H1 (cell line): ENCODE results near the gene DENND5B. TPM values are rescaled to one million over a fixed set of nuclear protein-coding genes. Genes with fewer than 3 reads are reported as not detected.

Experiments
- CTCF ChIA-PET: fragments of 300-600 bp; sonication (Branson Sonifier 250); formaldehyde crosslinking; loops from one replicate; lab custom pipeline; 2021; ENCODE audit not compliant: partially characterized antibody; lab: Charles Lee
- POLR2A ChIA-PET: fragments of 300-600 bp; sonication (Branson Sonifier 250); formaldehyde crosslinking; loops from one replicate; lab custom pipeline; 2021; ENCODE audit warnings: inconsistent platforms; ENCODE audit not compliant: partially characterized antibody; lab: Charles Lee
- DNase-seq, 2 experiments: peaks; one replicate each; pipeline versions ENCODE4 v3.0.0 to v3.0.0-alpha.2; 2010 to 2022; ENCODE audit warnings: low spot score in 2 of 2, low read depth in 1 of 2, mixed read lengths in 1 of 2
- FAIRE-seq: peaks from 2 replicates; lab custom pipeline; 2011; peaks lifted over from hg19 to GRCh38; lab: Jason Lieb, UNC
- H2AFZ ChIP-seq: 2 replicates; pipeline ENCODE4 v1.8.1; 2012; ENCODE audit warnings: low read length, inconsistent platforms
- H2AK5ac ChIP-seq: 2 replicates; pipeline ENCODE4 v1.6.1; 2013; ENCODE audit warnings: low read depth, low read length
- H2BK120ac ChIP-seq: replicated peaks from 2 replicates; pipeline ENCODE3; 2013; ENCODE audit warnings: low read depth, low read length, inconsistent platforms
- H2BK12ac ChIP-seq: 2 replicates; pipeline ENCODE4 v1.6.1; 2013; ENCODE audit warnings: low read depth, low read length
- H2BK15ac ChIP-seq: 2 replicates; pipeline ENCODE4 v1.6.1; 2013; ENCODE audit warnings: low read length
- H2BK20ac ChIP-seq: 2 replicates; pipeline ENCODE4 v1.6.1; 2013; ENCODE audit warnings: low read length
- H2BK5ac ChIP-seq: 2 replicates; pipeline ENCODE4 v1.6.1; 2013; ENCODE audit warnings: low read depth, low read length
- H3K14ac ChIP-seq: 2 replicates; pipeline ENCODE4 v1.6.1; 2013; ENCODE audit warnings: inconsistent platforms; ENCODE audit not compliant: insufficient read length
- H3K18ac ChIP-seq: 2 replicates; pipeline ENCODE4 v1.6.1; 2013; ENCODE audit warnings: low read length; ENCODE audit errors: extremely low read depth
- H3K23ac ChIP-seq: 2 replicates; pipeline ENCODE4 v1.6.1; 2013; ENCODE audit warnings: inconsistent platforms; ENCODE audit not compliant: insufficient read length
- H3K23me2 ChIP-seq: 2 replicates; pipeline ENCODE4 v1.6.1; 2013; ENCODE audit warnings: low read depth, low read length
- H3K27ac ChIP-seq: 2 replicates; pipeline ENCODE4 v1.6.1; 2011; ENCODE audit warnings: low read depth, low read length, inconsistent platforms
- H3K27me3 ChIP-seq, 4 experiments: replicated peaks in 1 of 4; 1 replicate in 1 of 4; 2 replicates in 3 of 4; pipeline versions ENCODE4 v1.6.1 to v1.8.1; 2011 to 2013; ENCODE audit warnings: low read length in 3 of 4, mild to moderate bottlenecking in 3 of 4, inconsistent platforms in 2 of 4, mixed read lengths in 2 of 4, moderate library complexity in 1 of 4; ENCODE audit not compliant: control insufficient read depth in 3 of 4, insufficient read depth in 3 of 4; ENCODE audit errors: extremely low read depth in 1 of 4
- H3K36me3 ChIP-seq, 4 experiments: 2 replicates each; pipeline versions ENCODE4 v1.6.1 to v1.8.1; 2011 to 2013; ENCODE audit warnings: mild to moderate bottlenecking in 4 of 4, low read length in 3 of 4, moderate library complexity in 2 of 4, control low read depth in 1 of 4, inconsistent platforms in 1 of 4; ENCODE audit not compliant: insufficient read depth in 4 of 4, control insufficient read depth in 2 of 4
- H3K4ac ChIP-seq: replicated peaks from 2 replicates; pipeline ENCODE3; 2013; ENCODE audit warnings: low read length, low read depth, mixed read lengths, inconsistent platforms; ENCODE audit not compliant: insufficient read length
- H3K4me1 ChIP-seq, 4 experiments: replicated peaks in 1 of 4; 1 replicate in 1 of 4; 2 replicates in 3 of 4; pipeline versions ENCODE4 v1.6.1 to v1.8.1; 2011 to 2013; ENCODE audit warnings: low read length in 3 of 4, inconsistent platforms in 2 of 4, mixed read lengths in 1 of 4; ENCODE audit not compliant: insufficient read depth in 4 of 4, control insufficient read depth in 3 of 4
- H3K4me2 ChIP-seq, 2 experiments: 2 replicates each; pipeline versions ENCODE4 v1.6.1 to v1.8.1; 2011 to 2013; ENCODE audit warnings: low read depth in 2 of 2, low read length in 2 of 2, control low read depth in 1 of 2, inconsistent platforms in 1 of 2, mild to moderate bottlenecking in 1 of 2; ENCODE audit not compliant: insufficient read depth in 1 of 2
- H3K4me3 ChIP-seq, 4 experiments: fragments of 200-600, 300-600 bp in 1 of 4; sonication (generic), shearing (Covaris generic), sonication (Bioruptor Twin) in 1 of 4; 2 replicates each; pipeline versions ENCODE4 v1.5.1 to v1.8.1; 2011 to 2016; ENCODE audit warnings: low read length in 4 of 4, low read depth in 3 of 4, control low read depth in 2 of 4, inconsistent platforms in 2 of 4, mild to moderate bottlenecking in 2 of 4, mixed read lengths in 1 of 4, moderate library complexity in 1 of 4; ENCODE audit not compliant: insufficient read depth in 2 of 4; ENCODE audit errors: extremely low read depth in 1 of 4
- H3K56ac ChIP-seq: replicated peaks from 2 replicates; pipeline ENCODE3; 2013; ENCODE audit warnings: low read depth, mild to moderate bottlenecking, mixed read lengths, low read length, inconsistent platforms; ENCODE audit not compliant: insufficient read length
- H3K79me1 ChIP-seq: 2 replicates; pipeline ENCODE4 v1.6.1; 2013; ENCODE audit warnings: low read depth, low read length, control low read depth
- H3K79me2 ChIP-seq, 2 experiments: 2 replicates each; pipeline versions ENCODE4 v1.6.1 to v1.8.1; 2012 to 2013; ENCODE audit warnings: low read length in 2 of 2, mild to moderate bottlenecking in 2 of 2, inconsistent platforms in 1 of 2; ENCODE audit not compliant: insufficient read depth in 2 of 2, control insufficient read depth in 1 of 2
- H3K9ac ChIP-seq, 4 experiments: replicated peaks in 1 of 4; 1 replicate in 1 of 4; 2 replicates in 3 of 4; pipeline versions ENCODE4 v1.6.1 to v1.8.1; 2011 to 2013; ENCODE audit warnings: low read depth in 3 of 4, low read length in 3 of 4, control low read depth in 2 of 4, mild to moderate bottlenecking in 2 of 4, moderate library complexity in 2 of 4, inconsistent platforms in 1 of 4; ENCODE audit errors: extremely low read depth in 1 of 4
- H3K9me3 ChIP-seq, 2 experiments: 2 replicates each; pipeline versions ENCODE4 v1.6.1 to v1.8.1; 2012 to 2013; ENCODE audit warnings: mild to moderate bottlenecking in 2 of 2, moderate library complexity in 2 of 2, control low read depth in 1 of 2, inconsistent platforms in 1 of 2, low read depth in 1 of 2, low read length in 1 of 2, mixed read lengths in 1 of 2; ENCODE audit not compliant: insufficient read depth in 2 of 2
- H4K20me1 ChIP-seq, 2 experiments: replicated peaks in 1 of 2; 2 replicates each; pipeline versions ENCODE3 to v1.8.1; 2011 to 2013; ENCODE audit warnings: inconsistent platforms in 2 of 2, low read length in 2 of 2, mild to moderate bottlenecking in 1 of 2; ENCODE audit not compliant: insufficient read depth in 2 of 2, control insufficient read depth in 1 of 2
- H4K5ac ChIP-seq: 2 replicates; pipeline ENCODE4 v1.6.1; 2013; ENCODE audit warnings: low read length, low read depth, mixed read lengths, inconsistent platforms; ENCODE audit not compliant: insufficient read length
- H4K8ac ChIP-seq: 2 replicates; pipeline ENCODE4 v1.8.0; 2013; ENCODE audit warnings: mild to moderate bottlenecking, moderate library complexity, low read length, inconsistent platforms; ENCODE audit not compliant: insufficient read depth; ENCODE audit errors: extremely low read depth
- H4K91ac ChIP-seq: replicated peaks from 2 replicates; pipeline ENCODE3; 2013; ENCODE audit warnings: low read length, mixed read lengths, inconsistent platforms; ENCODE audit not compliant: insufficient read length
- CEBPB ChIP-seq: IDR thresholded peaks from 2 replicates; pipeline ENCODE4 v1.6.1; 2012; ENCODE audit warnings: low read depth, low read length
- E2F6 ChIP-seq: IDR thresholded peaks from 2 replicates; pipeline ENCODE4 v1.6.1; 2012; ENCODE audit warnings: inconsistent platforms
- GTF2F1 ChIP-seq: IDR thresholded peaks from 2 replicates; pipeline ENCODE4 v1.6.1; 2012; ENCODE audit warnings: low read depth, low read length, improper control_type of control experiment, borderline replicate concordance
- JUND ChIP-seq: IDR thresholded peaks from 2 replicates; pipeline ENCODE4 v1.6.1; 2011; ENCODE audit warnings: mild to moderate bottlenecking, improper control_type of control experiment, low read length
- RAD21 ChIP-seq, 2 experiments: IDR thresholded peaks in 1 of 2; conservative IDR thresholded peaks in 1 of 2; 2 replicates each; pipeline ENCODE4 v1.6.1; 2011; ENCODE audit warnings: low read depth in 2 of 2, low read length in 2 of 2, improper control_type of control experiment in 1 of 2, inconsistent platforms in 1 of 2, mild to moderate bottlenecking in 1 of 2, moderate library complexity in 1 of 2
- RBBP5 ChIP-seq: IDR thresholded peaks from 2 replicates; pipeline ENCODE4 v1.7.1; 2012; ENCODE audit warnings: low read depth, mild to moderate bottlenecking, inconsistent platforms, low read length, moderate library complexity, borderline replicate concordance
- RFX5 ChIP-seq: IDR thresholded peaks from 2 replicates; pipeline ENCODE4 v1.6.1; 2011; ENCODE audit warnings: low read depth, low read length, improper control_type of control experiment, borderline replicate concordance
- RNF2 ChIP-seq: fragments of 200-900, 300-1000 bp; sonication (generic); IDR thresholded peaks from 2 replicates; pipeline ENCODE4 v1.7.1; 2016; ENCODE audit warnings: borderline replicate concordance, low read depth, mild to moderate bottlenecking, antibody characterized with exemption, low read length; ENCODE audit not compliant: poor library complexity, severe bottlenecking; ENCODE audit errors: missing control alignments
- RXRA ChIP-seq: IDR thresholded peaks from 2 replicates; pipeline ENCODE4 v1.6.1; 2011; ENCODE audit warnings: low read depth, mild to moderate bottlenecking, low read length, moderate library complexity; ENCODE audit not compliant: insufficient read depth
- SAP30 ChIP-seq: fragments of 300-600 bp; sonication (generic); IDR thresholded peaks from 2 replicates; pipeline ENCODE4 v1.7.1; 2012; ENCODE audit warnings: low read length, moderate library complexity, mild to moderate bottlenecking, inconsistent platforms; ENCODE audit not compliant: insufficient read depth, insufficient replicate concordance
- SIX5 ChIP-seq: IDR thresholded peaks from 2 replicates; pipeline ENCODE4 v1.6.1; 2011; ENCODE audit warnings: mild to moderate bottlenecking, low read depth, low read length
- TBP ChIP-seq: IDR thresholded peaks from 2 replicates; pipeline ENCODE4 v1.6.1; 2011; ENCODE audit warnings: low read depth, low read length, improper control_type of control experiment
- TCF12 ChIP-seq: IDR thresholded peaks from 2 replicates; pipeline ENCODE4 v1.6.1; 2011; ENCODE audit warnings: low read depth, mild to moderate bottlenecking, low read length
- WGBS, 2 experiments: shearing (Covaris generic) in 1 of 2; methylation state at CpG; one replicate each; pipeline versions ENCODE4 v1.1.6 to v1.1.7; 2013 to 2015; ENCODE audit warnings: low lambda C conversion rate in 2 of 2, mixed read lengths in 2 of 2, inconsistent platforms in 1 of 2, low coverage in 1 of 2, missing lambda C conversion rate in 1 of 2; ENCODE audit not compliant: insufficient replicate concordance in 2 of 2, insufficient coverage in 1 of 2, insufficient read length in 1 of 2; ENCODE audit errors: extremely low coverage in 1 of 2, missing lambda C conversion rate in 1 of 2; 5-methylcytosine and 5-hydroxymethylcytosine counted together
- polyA plus RNA-seq, 7 experiments: library from polyadenylated mRNA; depleted of rRNA in 3 of 7; stranded (reverse) in 5 of 7; unstranded in 2 of 7; fragments of >200 nt in 5 of 7; fragments of 200-250 nt in 2 of 7; gene quantifications; 1 replicate in 5 of 7; 2 replicates in 1 of 7; 4 replicates in 1 of 7; pipeline versions ENCODE4 v1.2.1 to v1.2.3, GENCODE V29; 2011 to 2013; ENCODE audit warnings: missing spikeins in 2 of 7, mixed read lengths in 2 of 7
- total RNA-seq: library from RNA; stranded (reverse); fragmentation: NEBNext Ultra II Directional; extraction: Animal tissue kit (Norgen Biotek cat#: 25700); gene quantifications from 2 replicates; pipeline ENCODE4 v1.2.1, GENCODE V29; 2021

Gene DENND5B
- total and polyA plus RNA-seq, 2 of the 8 experiments (the other 6 are each of a cell fraction or from before 2014, with no cell fraction given) = 13.4 to 20.2 TPM

GRCh38 chr12:31440134-31440533 lies 150.8 kb downstream of the DENND5B start:
- Histone ChIP-seq H2AK5ac (no peak overlapping the region), H3K14ac (no peak overlapping the region), H2AFZ (no peak overlapping the region), H3K9ac (no peak overlapping the region), H3K79me2 (no peaks in the 10 kb centered on the region), H3K23me2 (no peaks in the 10 kb centered on the region; the same call in 1 of the 2 replicates), H3K56ac (no peak overlapping the region), H4K20me1 (no peaks in the 10 kb centered on the region), H3K23ac (no peak overlapping the region), H2BK20ac (no peak overlapping the region), H3K27me3 (no peaks in the 10 kb centered on the region), H2BK15ac (no peak overlapping the region), H2BK120ac (no peak overlapping the region), H3K18ac (no peak overlapping the region), H3K36me3 (no peaks in the 10 kb centered on the region), H4K91ac (no peak overlapping the region), H3K4me2 (no peak overlapping the region), H3K4me3 (no peak overlapping the region), H3K4me1 (no peaks in the 10 kb centered on the region), H4K8ac (no peak overlapping the region), H3K9me3 (no peaks in the 10 kb centered on the region), H3K79me1 (no peaks in the 10 kb centered on the region), H3K27ac (no peak overlapping the region), H2BK5ac (no peak overlapping the region), H4K5ac (no peak overlapping the region), H2BK12ac (no peak overlapping the region), H3K4ac (no peak overlapping the region)
- no peak for TF ChIP-seq RXRA
- TF ChIP-seq RBBP5 = no peak
- TF ChIP-seq SAP30 = no peak
- TF ChIP-seq SIX5 = no peak
- TF ChIP-seq CEBPB = no peak
- TF ChIP-seq GTF2F1 = no peak
- TF ChIP-seq TBP = no peak
- TF ChIP-seq RFX5 = no peak
- TF ChIP-seq JUND = no peak
- TF ChIP-seq RNF2 = no peak
- TF ChIP-seq TCF12 = no peak
- no peak for TF ChIP-seq RAD21 (IDR thresholded peaks at IDR 0.05 in 1 of 2, conservative IDR thresholded peaks at IDR 0.05 in 1 of 2; ENCODE audit: low read depth in 2 of 2, low read length in 2 of 2)
- TF ChIP-seq E2F6 = no peak
- no peak for DNase-seq
- 92% methylated on average over 4 of the region's 4 CpGs; no CpG with 5 or more reads in 1 of the 2 experiments for WGBS, 2 experiments
- POLR2A ChIA-PET = no interaction called here
- CTCF ChIA-PET = interaction anchor here (1.3 kb wide), 1 partner anchor 76 kb away, joined by 3 read pairs; no protein-coding TSS in a partner anchor
- FAIRE-seq = no peak
